Measurements from ENCODE around the gene ANKRD28.

DNA sequence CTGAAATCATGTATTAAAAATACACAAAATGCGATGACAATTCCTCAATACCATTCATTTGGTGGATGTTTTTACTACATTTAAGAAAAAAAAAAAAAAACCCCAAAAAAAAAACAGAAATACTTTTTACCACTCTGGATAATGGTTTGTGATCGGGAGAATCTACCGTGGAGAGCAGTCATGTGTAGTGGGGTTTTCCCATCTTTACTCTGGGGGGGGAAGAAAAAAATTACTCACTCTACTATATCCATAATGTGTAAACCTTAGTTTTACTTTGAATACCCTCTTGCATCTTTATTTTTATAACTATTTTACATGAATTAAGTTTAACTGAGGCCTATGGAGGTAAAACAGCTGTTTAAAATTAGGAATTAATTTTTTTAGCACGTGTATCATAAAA, 83.3 kb downstream of the ANKRD28 start:
- TF ChIP-seq POLR2A (IDR thresholded peaks at IDR 0.05) = no peak
- TF ChIP-seq, protein P1, sequence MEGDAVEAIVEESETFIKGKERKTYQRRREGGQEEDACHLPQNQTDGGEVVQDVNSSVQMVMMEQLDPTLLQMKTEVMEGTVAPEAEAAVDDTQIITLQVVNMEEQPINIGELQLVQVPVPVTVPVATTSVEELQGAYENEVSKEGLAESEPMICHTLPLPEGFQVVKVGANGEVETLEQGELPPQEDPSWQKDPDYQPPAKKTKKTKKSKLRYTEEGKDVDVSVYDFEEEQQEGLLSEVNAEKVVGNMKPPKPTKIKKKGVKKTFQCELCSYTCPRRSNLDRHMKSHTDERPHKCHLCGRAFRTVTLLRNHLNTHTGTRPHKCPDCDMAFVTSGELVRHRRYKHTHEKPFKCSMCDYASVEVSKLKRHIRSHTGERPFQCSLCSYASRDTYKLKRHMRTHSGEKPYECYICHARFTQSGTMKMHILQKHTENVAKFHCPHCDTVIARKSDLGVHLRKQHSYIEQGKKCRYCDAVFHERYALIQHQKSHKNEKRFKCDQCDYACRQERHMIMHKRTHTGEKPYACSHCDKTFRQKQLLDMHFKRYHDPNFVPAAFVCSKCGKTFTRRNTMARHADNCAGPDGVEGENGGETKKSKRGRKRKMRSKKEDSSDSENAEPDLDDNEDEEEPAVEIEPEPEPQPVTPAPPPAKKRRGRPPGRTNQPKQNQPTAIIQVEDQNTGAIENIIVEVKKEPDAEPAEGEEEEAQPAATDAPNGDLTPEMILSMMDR (IDR thresholded peaks at IDR 0.05) = no peak
- no peak for TF ChIP-seq EP300 (IDR thresholded peaks at IDR 0.05; ENCODE audit: low read depth)

All from transverse colon (tissue), 3 donors.